Duodenal mucosa (tissue), 2 donors: ENCODE measurements around the gene ELMO2.
"Not testable (repeated sequence)": the region's sequence is repeated elsewhere in the genome, so short reads cannot be mapped to it uniquely, and the experiment has no call there.

Experiments
- H3K27ac ChIP-seq: one replicate; pipeline ENCODE4 v1.7.0; 2013; ENCODE audit warnings: low read depth, low read length
- H3K27me3 ChIP-seq, 2 donors: one replicate each; pipeline ENCODE4 v1.7.0; 2013; ENCODE audit warnings: low read length in 2 of 2, control low read depth in 1 of 2; ENCODE audit not compliant: insufficient read depth in 2 of 2, control insufficient read depth in 1 of 2
- H3K36me3 ChIP-seq, 2 donors: one replicate each; pipeline ENCODE4 v1.7.0; 2013; ENCODE audit warnings: low read length in 2 of 2, control low read depth in 1 of 2; ENCODE audit not compliant: insufficient read depth in 2 of 2, control insufficient read depth in 1 of 2
- H3K4me1 ChIP-seq, 2 donors: one replicate each; pipeline ENCODE4 v1.7.0; 2013; ENCODE audit warnings: low read length in 2 of 2, control low read depth in 1 of 2; ENCODE audit not compliant: insufficient read depth in 2 of 2, control insufficient read depth in 1 of 2
- H3K4me3 ChIP-seq, 2 donors: one replicate each; pipeline ENCODE4 v1.7.0; 2013; ENCODE audit warnings: low read length in 2 of 2, low read depth in 1 of 2
- H3K9ac ChIP-seq, 2 donors: one replicate each; pipeline ENCODE4 v1.7.0; 2013; ENCODE audit warnings: low read length in 2 of 2, low read depth in 1 of 2
- H3K9me3 ChIP-seq, 2 donors: one replicate each; pipeline ENCODE4 v1.7.0; 2013; ENCODE audit warnings: low read length in 2 of 2, control low read depth in 1 of 2; ENCODE audit not compliant: control insufficient read depth in 1 of 2

The ELMO2 gene

GRCh38 chr20:46393967-46394366 lies 12.4 kb downstream of the ELMO2 start:
- H3K4me3 ChIP-seq, result no peak overlapping the region
- H3K27ac ChIP-seq, result no peak overlapping the region

GRCh38 chr20:46388937-46389336 lies 17.5 kb downstream of the ELMO2 start:
- Histone ChIP-seq H3K9me3 (no peaks in the 10 kb centered on the region), H3K9ac (no peak overlapping the region), H3K27ac (no peak overlapping the region), H3K4me1 (no peaks in the 10 kb centered on the region), H3K36me3 (peaks cover 44 to 87% of the 10 kb centered on the region in 2 donors), H3K27me3 (no peaks in the 10 kb centered on the region), H3K4me3 (no peak overlapping the region)

More at GRCh38 chr20:46393967-46394366, 12.4 kb downstream of the ELMO2 start:
- H3K27me3 ChIP-seq, result no peaks in the 10 kb centered on the region
- peaks cover 24 to 57% of the 10 kb centered on the region in 2 donors for H3K36me3 ChIP-seq
- no peak overlapping the region for H3K9ac ChIP-seq
- no peaks in the 10 kb centered on the region for H3K9me3 ChIP-seq
- peaks cover 4 to 6% of the 10 kb centered on the region in 2 donors for H3K4me1 ChIP-seq

- Histone ChIP-seq H3K27ac (no peak overlapping the region), H3K9ac (no peak overlapping the region), H3K4me3 (no peak overlapping the region), H3K36me3 (peaks cover 39 to 82% of the 10 kb centered on the region in 2 donors), H3K9me3 (no peaks in the 10 kb centered on the region), H3K4me1 (no peaks in the 10 kb centered on the region), H3K27me3 (no peaks in the 10 kb centered on the region)
Measured at GRCh38 chr20:46388201-46388836, 18.1 kb downstream of the ELMO2 start.

GRCh38 chr20:46387054-46387453 lies 19.4 kb downstream of the ELMO2 start:
- H3K4me3 ChIP-seq, H3K27ac ChIP-seq, H3K27me3 ChIP-seq, H3K9ac ChIP-seq, H3K9me3 ChIP-seq, H3K4me1 ChIP-seq: not testable (repeated sequence)
- H3K36me3 ChIP-seq, result peaks cover 38 to 83% of the 10 kb centered on the region in 2 donors

GRCh38 chr20:46378412-46379009 lies 27.9 kb downstream of the ELMO2 start:
- Histone ChIP-seq H3K9ac (no peak overlapping the region), H3K9me3 (no peaks in the 10 kb centered on the region), H3K27ac (no peak overlapping the region), H3K4me1 (peaks cover 0 to 4% of the 10 kb centered on the region in 2 donors), H3K4me3 (no peak overlapping the region), H3K27me3 (no peaks in the 10 kb centered on the region), H3K36me3 (peaks cover 34 to 86% of the 10 kb centered on the region in 2 donors)

- Histone ChIP-seq H3K27me3 (no peaks in the 10 kb centered on the region), H3K4me1 (peaks cover 0 to 4% of the 10 kb centered on the region in 2 donors), H3K36me3 (peaks cover 42 to 87% of the 10 kb centered on the region in 2 donors), H3K9me3 (no peaks in the 10 kb centered on the region), H3K4me3 (no peak overlapping the region), H3K9ac (no peak overlapping the region), H3K27ac (no peak overlapping the region)
Measured at GRCh38 chr20:46377518-46377917, 28.9 kb downstream of the ELMO2 start.

GRCh38 chr20:46376196-46376785 lies 30.1 kb downstream of the ELMO2 start:
- Histone ChIP-seq H3K9me3 (no peaks in the 10 kb centered on the region), H3K27me3 (no peaks in the 10 kb centered on the region), H3K9ac (no peak overlapping the region), H3K4me3 (no peak overlapping the region), H3K27ac (no peak overlapping the region), H3K4me1 (peaks cover 0 to 4% of the 10 kb centered on the region in 2 donors), H3K36me3 (peaks cover 45 to 86% of the 10 kb centered on the region in 2 donors)

- no peak overlapping the region for H3K27ac ChIP-seq
Measured at GRCh38 chr20:46375771-46376170, 30.6 kb downstream of the ELMO2 start.

GRCh38 chr20:46374383-46374782 lies 32.0 kb downstream of the ELMO2 start:
- peaks cover 52 to 86% of the 10 kb centered on the region in 2 donors for H3K36me3 ChIP-seq

More at GRCh38 chr20:46375771-46376170, 30.6 kb downstream of the ELMO2 start:
- Histone ChIP-seq H3K9me3 (no peaks in the 10 kb centered on the region), H3K4me3 (no peak overlapping the region), H3K36me3 (peaks cover 50 to 87% of the 10 kb centered on the region in 2 donors), H3K27me3 (no peaks in the 10 kb centered on the region), H3K4me1 (peaks cover 0 to 4% of the 10 kb centered on the region in 2 donors), H3K9ac (no peak overlapping the region)

GRCh38 chr20:46371656-46372055 lies 34.8 kb downstream of the ELMO2 start:
- Histone ChIP-seq H3K4me3 (no peak overlapping the region), H3K9me3 (no peaks in the 10 kb centered on the region), H3K4me1 (peaks cover 0 to 4% of the 10 kb centered on the region in 2 donors), H3K36me3 (peaks cover 62 to 95% of the 10 kb centered on the region in 2 donors), H3K27me3 (no peaks in the 10 kb centered on the region), H3K9ac (no peak overlapping the region), H3K27ac (no peak overlapping the region)

More at GRCh38 chr20:46374383-46374782, 32.0 kb downstream of the ELMO2 start:
- H3K9me3 ChIP-seq, result no peaks in the 10 kb centered on the region
- no peak overlapping the region for H3K9ac ChIP-seq
- no peak overlapping the region for H3K27ac ChIP-seq
- H3K4me3 ChIP-seq, result no peak overlapping the region
- peaks cover 0 to 4% of the 10 kb centered on the region in 2 donors for H3K4me1 ChIP-seq
- no peaks in the 10 kb centered on the region for H3K27me3 ChIP-seq
